Measurements from ENCODE around the gene CTXN1.

CTXN1 gene

GRCh38 chr19:7917267-7918061 is 8.5 kb downstream of the CTXN1 start:
- DNase-seq = peak in 6 of 10 donors; percentile 55 to 94 (median 80)

GRCh38 chr19:7916955-7917266 is 9.0 kb downstream of the CTXN1 start:
- peak in 1 of 10 donors; percentile 62 for DNase-seq
- intact Hi-C loops (cut with DNase I) = no loop called here

More at GRCh38 chr19:7917267-7918061, 8.5 kb downstream of the CTXN1 start:
- intact Hi-C loops (cut with DNase I) = loop anchor here (2.0 kb wide), 1 partner anchor 13 kb away; no protein-coding TSS in a partner anchor

DNA sequence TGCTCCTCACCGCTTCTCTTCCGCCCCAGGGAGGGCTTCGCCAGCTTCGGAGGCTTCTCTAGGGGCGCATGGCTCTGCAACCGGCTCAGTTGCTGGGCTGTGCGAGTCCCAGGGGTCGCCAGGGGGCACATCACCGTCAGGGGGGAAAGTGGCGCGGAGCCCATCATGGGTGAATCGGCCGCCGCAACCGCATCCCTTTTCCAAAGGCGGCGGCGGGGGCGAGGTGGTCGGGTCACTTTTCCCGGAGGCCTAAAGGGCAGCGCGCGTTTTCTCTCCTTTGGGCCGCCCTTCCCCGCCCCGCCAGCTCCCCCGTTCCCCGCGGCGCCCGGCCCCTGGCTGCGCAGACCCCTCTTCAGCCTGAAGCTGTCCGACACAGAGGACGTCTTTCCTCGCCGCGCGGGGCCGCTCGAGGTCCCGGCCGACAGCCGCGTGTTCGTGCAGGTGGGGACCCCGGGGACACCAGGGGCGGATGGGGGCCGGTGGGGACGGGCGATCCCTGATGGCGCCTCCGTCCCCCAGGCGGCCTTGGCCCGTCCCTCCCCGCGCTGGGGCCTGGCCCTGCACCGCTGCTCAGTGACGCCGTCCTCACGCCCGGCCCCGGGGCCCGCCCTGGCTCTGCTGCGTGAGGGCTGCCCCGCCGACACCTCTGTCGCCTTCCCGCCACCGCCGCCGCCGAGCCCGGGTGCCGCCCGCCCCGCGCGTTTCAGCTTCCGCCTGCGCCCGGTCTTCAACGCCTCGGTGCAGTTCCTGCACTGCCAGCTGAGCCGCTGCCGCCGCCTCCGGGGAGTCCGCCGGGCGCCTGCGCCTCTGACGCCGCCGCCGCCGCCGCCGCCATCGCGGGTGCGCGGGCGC is 9.6 kb downstream of the CTXN1 start:
- intact Hi-C loops (cut with DNase I) = no loop called here
- peak in 3 of 10 donors; percentile 40 to 91 (median 88) for DNase-seq

GRCh38 chr19:7915250-7916102 is 10.5 kb downstream of the CTXN1 start:
- intact Hi-C loops (cut with DNase I) = no loop called here
- peak in 1 of 10 donors; percentile 73 for DNase-seq

DNA sequence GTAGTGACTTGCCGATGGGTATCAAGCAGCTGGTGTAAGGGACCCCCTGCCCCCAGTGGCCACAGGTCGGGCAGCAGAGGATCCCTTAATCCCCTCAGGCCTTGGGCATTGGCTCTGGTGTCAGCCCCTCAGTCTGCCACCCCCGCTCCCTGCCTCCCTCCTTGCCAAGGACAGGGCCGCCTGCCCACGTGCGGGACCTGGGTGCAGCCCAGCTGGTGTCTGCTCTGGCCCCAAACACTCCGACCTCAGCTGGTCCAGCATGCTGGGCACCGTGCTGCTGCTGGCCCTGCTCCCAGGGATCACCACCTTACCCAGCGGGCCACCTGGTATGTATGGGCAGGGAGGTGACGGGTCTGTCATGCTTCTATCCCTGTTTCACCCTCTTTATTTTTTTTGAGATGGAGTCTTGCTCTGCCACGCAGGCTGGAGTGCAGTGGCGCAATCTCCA is 11.3 kb downstream of the CTXN1 start, which contains the start of gene TGFBR3L:
Gene TGFBR3L, plus strand, starts transcription at position 233 of the 448 bp plus-strand sequence.
- intact Hi-C loops (cut with DNase I) = no loop called here
- peak in 2 of 10 donors; percentile 70 to 86 for DNase-seq

GRCh38 chr19:7914099-7914498 is 11.8 kb downstream of the CTXN1 start:
- peak in 1 of 10 donors; percentile 27 for DNase-seq
- intact Hi-C loops (cut with DNase I) = no loop called here

DNA sequence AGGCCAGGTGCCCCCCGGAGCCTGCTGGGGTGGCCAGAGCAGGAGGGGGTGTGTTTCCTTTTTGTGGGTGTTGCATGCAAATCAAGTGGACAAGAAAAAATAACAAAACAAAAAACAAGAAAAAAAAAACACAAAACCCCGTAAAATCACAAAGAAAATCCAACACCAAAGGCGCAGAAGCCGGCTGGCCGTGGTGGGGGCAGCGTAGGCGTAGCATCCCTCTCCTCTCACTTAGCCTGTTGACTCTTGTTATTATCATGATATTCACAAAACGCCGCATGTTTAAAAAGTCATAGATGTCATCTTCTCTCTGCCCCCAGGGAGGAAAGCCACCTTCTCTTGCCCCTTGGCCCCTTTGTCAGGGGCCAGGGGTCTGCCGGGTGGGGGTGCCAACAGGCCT is 12.3 kb downstream of the CTXN1 start:
- peak in 1 of 10 donors; percentile 59 for DNase-seq
- intact Hi-C loops (cut with DNase I) = no loop called here

DNA sequence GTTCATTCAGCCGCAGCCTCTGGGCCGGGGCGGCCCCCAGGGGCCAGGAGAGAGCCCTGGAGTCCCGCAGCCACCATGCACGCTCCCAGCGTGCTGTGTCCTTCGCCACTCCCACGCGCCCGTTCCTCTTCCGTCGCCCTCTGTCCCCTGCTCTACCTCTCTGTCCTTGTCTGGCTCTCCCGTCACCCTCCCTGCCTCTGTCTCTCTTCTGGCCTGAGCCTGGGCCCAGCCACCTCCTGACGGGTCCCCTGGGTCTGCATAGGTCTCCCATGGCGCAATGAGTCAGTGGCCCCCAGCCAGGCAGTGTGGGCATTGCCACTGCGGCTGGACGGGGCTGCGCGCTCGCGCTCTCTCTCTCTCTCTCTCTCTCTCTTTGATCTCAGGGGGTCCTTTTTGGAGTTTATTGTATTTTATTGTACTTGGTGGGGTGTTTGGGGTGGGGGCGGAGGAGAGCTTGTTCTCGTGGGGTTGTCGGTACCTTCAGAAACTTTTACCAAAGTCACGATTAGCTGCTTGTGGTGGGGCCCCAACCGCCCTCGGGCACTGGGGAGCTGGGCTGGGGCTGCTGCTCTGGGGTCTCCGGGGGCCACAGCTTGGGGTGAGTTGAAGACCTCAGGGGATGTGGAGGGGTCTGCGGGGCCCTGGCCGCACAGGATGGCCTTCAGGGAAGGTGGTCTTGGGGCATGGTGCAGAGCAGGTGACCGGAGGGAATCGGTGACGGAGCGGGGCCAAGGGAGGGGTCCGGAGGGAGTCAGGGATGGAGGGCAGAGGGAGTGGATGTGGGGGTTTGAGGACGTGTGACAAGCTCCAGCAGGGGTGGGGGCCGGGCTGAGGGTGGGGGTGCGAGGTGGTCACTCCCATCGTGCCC is 13.0 kb downstream of the CTXN1 start:
- DNase-seq = peak in 1 of 10 donors; percentile 56
- intact Hi-C loops (cut with DNase I) = no loop called here

DNA sequence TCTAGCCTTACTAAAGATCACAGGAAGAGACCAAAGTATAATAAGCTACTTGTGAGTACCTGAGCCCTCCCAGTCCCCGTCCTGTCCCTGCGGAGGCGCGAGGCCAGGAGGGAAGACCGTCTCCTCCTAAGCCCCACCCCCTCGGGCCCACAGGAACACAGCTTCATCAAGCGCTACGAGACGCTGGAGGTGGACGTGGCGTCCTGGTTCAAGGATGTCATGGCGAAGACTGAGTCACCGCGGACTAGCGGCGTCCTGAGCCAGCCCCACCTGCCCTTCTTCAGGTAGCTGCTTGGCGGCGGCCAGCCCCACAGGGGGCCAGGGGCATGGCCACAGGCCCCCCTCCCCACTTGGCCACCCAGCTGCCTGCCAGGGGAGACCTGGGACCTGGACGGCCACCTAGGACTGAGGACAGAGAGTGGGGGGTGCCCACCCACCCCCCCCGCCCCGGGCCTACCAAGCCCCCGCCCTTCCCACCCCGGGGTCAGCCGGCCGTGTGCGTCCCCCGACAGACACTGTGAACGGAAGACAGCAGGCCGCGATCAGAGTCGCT is 13.7 kb downstream of the CTXN1 start:
- intact Hi-C loops (cut with DNase I) = no loop called here
- no peak for DNase-seq

DNA sequence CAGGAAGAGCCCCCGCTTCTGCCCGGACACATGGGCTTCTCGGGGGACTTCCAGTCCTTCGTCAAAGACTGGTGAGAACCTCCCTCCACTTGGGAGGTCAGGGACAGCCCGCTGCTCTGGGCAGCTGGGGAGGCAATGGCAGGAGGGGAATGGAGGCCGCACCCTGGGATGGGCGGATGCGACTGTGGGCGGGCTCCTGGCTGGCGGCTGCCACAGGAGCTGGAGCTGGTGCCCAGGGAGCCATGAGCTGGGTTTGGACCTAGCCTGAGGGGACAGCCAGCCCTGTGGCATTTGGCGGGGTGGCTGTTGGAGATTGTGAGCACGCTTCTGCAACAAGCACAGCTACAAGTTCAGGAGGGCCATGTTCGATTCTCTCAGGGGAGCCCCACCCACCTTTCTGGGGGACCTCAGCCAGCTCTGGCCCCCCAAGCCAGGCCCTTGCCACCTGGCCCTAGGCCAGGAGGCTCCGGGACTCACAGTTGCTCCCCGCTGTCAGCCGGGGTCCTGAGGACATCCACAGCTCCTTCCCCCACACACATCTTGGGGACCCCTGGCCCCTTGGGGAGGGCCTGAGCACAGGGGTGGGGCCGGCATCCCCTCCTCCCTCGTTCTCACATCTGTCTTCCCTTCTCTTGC is 14.3 kb downstream of the CTXN1 start:
- intact Hi-C loops (cut with DNase I) = no loop called here
- DNase-seq = no peak

DNA sequence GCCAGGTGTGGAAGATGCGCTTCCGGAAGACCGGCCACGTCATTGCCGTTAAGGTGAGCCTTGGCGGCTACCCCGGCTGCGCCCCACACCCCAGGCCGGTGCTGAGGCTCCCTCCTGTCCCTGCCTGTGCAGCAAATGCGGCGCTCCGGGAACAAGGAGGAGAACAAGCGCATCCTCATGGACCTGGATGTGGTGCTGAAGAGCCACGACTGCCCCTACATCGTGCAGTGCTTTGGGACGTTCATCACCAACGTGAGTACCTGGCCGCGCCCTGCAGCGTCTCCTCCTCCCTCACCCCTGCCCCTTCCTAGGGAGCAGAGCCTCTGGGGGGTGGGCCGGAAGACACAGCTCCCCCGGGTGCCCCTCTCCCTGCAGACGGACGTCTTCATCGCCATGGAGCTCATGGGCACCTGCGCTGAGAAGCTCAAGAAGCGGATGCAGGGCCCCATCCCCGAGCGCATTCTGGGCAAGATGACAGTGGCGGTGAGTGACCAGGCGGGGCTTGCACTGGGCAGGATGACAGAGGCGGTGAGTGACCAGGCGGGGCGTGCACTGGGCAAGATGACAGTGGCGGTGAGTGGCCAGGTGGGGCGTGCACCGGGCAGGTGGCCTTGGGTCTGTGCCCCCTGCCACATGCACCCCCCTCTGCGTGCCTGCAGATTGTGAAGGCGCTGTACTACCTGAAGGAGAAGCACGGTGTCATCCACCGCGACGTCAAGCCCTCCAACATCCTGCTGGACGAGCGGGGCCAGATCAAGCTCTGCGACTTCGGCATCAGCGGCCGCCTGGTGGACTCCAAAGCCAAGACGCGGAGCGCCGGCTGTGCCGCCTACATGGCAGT is 15.4 kb downstream of the CTXN1 start:
- intact Hi-C loops (cut with DNase I) = no loop called here
- no peak for DNase-seq

DNA sequence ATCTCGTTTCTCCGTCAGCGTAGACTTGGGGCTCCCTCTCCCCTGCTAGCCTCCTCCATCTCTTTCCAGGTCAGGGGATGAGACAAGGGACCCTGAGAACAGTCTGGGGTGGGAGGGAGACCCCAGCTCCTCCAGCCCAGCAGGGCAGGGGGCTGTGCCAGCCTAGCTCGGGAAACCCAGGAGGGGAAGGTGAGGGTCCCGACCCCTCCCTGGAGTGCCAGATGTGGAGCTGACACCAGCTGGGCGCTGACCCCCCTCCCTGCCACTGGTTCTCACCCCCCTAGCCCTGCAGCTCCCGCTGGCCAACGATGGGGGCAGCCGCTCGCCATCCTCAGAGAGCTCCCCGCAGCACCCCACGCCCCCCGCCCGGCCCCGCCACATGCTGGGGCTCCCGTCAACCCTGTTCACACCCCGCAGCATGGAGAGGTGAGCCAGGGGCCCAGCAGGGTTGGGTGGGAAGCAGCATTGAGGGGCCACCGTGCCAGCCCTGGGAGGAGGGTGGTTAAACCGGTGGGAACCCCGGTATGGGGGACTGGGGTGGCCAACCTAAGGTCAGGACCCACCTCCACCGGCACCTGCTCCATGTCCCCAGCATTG is 16.4 kb downstream of the CTXN1 start:
- intact Hi-C loops (cut with DNase I) = no loop called here
- no peak for DNase-seq

GRCh38 chr19:7908742-7909461 is 17.0 kb downstream of the CTXN1 start:
- intact Hi-C loops (cut with DNase I) = no loop called here
- DNase-seq = no peak

GRCh38 chr19:7908078-7908699 is 17.7 kb downstream of the CTXN1 start:
- intact Hi-C loops (cut with DNase I) = no loop called here
- no peak for DNase-seq

- intact Hi-C loops (cut with DNase I) = no loop called here
- DNase-seq = no peak
Measured at GRCh38 chr19:7907544-7907943, 18.4 kb downstream of the CTXN1 start.

DNA sequence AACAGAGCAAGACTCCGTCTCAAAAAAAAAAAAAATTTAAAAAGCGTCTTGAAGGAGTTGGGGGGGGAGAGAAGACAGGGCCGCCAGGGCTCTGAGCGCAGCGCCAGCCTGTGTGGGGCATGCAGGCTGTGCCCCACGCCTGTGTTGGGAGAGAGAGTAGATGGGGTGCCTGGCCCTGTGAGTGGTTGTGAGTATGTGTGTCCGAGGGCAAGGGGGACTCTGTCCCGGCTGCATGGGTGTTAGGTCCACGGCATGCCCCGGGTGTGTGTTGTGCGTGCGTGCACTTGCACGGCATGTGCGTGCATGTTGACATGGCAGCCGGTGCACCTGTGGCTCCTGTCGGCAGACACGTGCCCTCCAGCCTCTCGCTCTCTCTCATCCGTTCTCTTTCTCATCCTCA is 18.8 kb downstream of the CTXN1 start:
- no peak for DNase-seq
- intact Hi-C loops (cut with DNase I) = no loop called here

All from posterior cingulate gyrus (tissue), 11 donors.